Stimulated activated CD8-positive, alpha-beta memory T cell treated with anti-CD3 and anti-CD28 coated beads, Interleukin-15, amount 100 ng/mL, for 48 hours (primary cell): ENCODE data around the gene EIF2S2.
"Not testable (repeated sequence)": the region's sequence is repeated elsewhere in the genome, so short reads cannot be mapped to it uniquely, and the experiment has no call there.

Experiments
- DNase-seq, 2 donors: peaks; one replicate each; pipeline ENCODE4 v3.0.0-alpha.2; 2020; ENCODE audit warnings: low read depth in 2 of 2

EIF2S2 gene, protein sequence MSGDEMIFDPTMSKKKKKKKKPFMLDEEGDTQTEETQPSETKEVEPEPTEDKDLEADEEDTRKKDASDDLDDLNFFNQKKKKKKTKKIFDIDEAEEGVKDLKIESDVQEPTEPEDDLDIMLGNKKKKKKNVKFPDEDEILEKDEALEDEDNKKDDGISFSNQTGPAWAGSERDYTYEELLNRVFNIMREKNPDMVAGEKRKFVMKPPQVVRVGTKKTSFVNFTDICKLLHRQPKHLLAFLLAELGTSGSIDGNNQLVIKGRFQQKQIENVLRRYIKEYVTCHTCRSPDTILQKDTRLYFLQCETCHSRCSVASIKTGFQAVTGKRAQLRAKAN

DNA sequence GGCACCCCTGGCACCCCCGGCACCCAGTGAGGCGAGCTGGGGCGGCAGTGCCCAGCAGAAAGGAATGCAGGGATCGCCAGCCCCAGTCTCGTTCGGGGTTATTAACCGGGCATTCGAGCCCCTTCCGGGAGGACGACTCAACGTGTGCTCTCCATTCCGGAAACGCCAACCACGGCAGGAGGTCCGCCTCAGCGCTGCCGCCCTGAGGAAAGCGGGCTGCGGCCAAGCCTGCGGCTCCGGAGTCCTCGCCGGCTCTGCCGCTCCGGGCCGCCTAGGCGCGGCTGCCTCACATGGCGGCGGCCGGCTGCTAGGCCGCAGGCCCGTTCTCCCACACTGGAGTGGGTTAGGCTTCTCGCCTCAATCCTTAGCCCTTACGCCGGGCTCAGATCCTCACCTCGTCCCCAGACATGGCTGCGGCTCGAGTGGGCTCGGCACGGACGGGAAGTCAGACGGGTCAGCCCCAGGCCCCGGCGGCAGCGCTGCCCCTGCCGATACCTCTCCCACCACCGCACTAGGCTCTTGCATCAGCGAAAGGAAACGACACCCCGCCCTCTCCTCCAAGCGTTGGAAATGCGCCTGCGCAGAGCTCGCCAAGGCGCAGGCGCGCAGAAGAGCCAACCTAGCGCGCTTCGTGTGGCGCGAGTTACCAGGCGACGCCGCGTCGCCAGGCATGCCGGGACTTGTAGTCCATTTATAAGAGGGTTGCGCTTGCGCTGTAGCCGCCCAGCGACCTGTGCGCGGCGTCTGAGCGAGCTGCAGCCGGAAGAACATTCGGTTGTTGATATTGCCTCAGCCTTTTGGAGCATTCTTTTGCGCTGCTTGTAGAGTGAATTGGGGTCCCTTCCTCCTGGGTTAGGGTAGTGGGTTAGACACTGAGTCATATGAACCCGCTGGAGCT, at the start of gene EIF2S2:
TSS of gene EIF2S2 (minus strand) at position 542 of the 898 bp plus-strand sequence. CDS start at position 409, 133 bp downstream.
- peak; percentile 92 to 96 for DNase-seq

DNA sequence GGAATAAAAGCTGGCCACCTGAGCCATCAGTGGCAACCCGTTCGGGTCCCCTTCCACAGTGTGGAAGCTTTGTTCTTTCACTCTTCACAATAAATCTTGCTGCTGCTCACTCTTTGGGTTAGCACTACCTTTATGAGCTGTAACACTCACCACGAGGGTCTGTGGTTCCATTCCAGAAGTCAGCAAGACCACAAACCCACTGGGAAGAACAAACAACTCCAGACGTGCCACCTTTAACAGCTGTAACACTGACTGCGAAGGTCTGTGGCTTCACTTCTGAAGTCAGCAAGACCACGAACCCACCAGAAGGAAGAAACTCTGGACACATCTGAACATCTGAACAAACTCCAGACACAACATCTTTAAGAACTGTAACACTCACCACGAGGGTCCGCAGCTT, 45.7 kb upstream of the EIF2S2 start:
- not testable (repeated sequence) for DNase-seq

DNA sequence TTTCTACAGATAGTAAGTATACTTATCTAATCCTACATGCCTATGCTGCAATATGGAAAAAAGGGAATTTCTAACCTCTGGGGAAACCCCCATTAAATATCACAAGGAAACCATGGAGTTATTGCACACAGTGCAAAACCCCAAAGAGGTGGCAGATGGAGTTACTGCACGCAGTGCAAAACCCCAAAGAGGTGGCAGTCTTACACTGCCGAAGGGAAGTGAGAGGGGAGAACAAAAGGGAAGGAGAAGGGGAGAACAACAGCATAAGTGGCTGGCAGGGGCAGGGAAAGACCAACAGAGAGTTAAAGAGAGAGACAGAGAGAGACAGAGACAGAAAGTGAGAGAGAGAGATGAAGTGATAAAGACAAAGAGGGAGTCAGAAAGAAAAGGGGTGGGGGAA, 43.8 kb upstream of the EIF2S2 start:
- no peak for DNase-seq

DNA sequence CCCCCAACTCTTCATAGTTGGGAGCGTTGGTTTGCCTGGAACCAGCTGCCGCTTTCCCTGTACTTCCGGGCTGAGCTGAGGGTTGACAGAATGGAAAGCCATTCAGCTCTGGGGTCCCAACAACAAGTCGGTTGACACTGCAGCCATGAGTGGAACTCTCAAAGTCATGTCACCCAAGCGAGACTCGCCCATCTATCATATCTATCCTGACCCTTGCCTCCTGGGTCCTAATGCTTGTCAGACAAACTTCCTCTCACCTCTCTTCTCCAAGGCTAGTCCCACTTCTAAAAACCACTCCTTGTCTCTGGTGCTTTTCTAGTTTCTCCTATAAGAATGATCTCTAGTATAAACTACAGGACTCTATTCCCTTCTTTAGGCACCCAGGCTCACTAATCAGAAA, 41.1 kb upstream of the EIF2S2 start:
- DNase-seq, result not testable (repeated sequence)

DNA sequence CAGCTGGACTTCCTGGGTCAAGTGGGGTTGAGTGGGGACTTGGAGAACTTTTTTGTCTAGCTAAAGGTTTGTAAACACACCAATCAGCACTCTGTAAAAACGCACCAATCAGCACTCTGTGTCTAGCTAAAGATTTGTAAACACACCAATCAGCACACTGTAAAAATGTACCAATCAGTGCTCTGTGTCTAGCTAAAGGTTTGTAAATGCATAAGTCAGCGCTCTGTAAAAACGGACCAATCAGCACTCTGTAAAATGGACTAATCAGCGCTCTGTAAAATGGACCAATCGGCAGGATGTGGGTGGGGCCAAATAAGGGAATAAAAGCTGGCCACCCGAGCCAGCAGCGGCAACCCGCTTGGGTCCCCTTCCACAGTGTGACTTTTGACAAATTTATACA, 40.0 kb upstream of the EIF2S2 start:
- not testable (repeated sequence) for DNase-seq

DNA sequence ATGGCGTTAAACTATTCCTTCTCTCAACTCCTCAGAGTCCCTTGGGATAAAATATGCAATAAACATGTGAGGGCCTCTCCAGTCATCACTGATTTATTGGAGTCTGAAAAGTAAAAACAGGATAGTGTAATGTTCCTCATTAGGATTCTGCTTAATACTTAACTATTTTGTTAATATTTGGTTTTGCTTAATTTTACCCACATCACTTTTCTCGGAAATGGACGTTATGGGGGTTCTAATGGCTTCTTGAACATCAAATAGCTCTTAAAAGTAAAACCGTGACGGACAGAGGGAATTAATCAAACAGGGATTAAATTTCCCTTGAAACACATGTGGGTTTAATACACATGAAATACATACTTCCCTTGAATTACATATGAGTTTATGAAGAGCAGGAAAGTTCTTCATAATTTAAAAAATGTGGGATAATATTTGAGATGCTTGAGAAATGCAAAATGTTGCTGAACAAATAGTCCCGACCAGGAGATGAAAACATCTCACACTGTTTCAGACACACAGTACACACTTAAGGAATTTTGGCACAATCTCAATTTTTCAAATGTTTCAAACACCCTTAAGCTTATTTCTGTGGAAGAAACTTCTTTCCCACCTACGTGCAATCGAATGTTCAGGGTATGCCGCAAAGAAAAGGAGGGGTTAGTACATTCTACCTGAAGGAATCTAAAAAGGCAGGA, 38.4 kb upstream of the EIF2S2 start:
- no peak for DNase-seq

DNA sequence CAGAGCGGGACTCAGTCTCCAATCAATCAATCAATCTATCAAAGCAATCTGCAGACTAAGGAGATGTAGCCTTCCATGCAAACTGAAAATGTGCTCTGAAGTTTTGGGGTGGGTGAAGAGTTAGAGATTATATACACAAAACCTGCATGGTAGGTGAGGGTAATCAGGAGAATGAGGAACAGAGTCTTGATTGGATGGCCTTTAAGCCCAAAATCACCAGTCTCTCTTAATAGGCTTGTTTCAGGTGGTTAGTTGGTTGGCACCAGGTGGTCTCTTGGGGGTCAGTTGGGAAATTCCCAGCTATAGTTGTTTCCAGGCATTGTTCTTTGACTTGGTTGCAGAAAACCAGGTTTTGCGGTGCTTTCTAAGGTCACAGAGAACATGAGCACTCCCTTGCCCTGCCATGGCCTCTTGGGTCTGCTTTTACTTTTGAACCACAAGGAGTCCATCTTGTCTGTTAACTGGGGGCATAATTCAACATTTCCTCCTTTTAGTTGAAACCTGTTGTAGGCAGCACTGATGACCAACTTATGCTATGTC, 33.3 kb upstream of the EIF2S2 start:
- DNase-seq, result no peak

DNA sequence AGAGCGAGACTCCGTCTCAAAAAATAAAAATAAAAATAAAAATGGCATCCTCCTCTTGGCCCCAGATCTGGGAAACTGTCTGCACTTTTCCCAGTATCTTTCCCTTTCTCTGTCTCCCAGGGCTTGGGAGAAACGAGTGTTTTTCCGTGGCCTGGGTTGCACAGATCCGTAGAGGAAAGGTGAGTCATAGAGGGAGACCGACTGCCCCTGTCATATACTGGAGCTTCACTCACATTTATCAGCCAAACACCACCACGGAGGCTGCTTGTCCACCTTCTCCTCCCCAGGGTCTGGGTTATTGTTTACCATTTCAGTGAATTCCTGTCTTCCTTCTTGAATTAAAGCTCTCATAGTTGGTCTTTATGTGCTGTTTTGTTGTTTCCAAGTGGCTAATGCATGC, 31.9 kb upstream of the EIF2S2 start:
- DNase-seq, result no peak

DNA sequence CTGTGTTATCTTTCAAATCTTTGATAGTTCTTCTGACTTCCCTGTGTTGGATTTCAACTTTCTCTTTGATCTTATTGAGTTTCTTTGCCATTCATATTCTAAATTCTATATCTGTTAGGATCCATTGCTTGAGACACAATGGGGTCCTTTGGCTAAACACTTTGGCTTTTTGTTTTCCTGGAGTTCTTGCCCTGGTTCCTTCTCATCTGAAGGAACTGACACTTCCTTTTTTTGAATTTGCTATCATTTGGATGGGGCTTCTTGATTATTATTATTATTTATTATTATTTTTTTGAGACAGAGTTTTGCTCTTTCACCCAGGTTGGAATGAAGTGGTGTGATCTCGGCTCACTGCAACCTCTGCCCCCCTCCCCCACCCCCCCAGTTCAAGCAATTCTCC, 30.1 kb upstream of the EIF2S2 start:
- DNase-seq, result no peak

DNA sequence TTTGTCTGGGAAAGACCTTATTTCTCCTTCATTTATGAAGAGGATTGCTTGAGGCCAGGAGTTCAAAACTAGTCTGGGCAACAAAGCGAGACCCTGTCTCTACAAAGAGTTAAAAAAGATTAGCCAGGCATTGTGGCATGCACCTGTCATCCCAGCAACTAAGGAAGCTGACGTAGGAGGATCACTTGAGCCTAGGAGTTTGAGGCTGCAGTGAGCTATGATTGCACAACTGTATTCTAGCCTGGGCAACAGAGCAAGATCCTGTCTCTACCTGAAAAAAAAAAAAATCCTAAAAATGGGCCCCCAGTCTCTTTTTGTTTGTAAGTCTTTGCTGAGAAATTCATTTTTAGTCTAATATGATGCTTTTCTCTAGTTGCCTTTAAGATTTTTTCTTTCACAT, 29.2 kb upstream of the EIF2S2 start:
- DNase-seq, result no peak

DNA sequence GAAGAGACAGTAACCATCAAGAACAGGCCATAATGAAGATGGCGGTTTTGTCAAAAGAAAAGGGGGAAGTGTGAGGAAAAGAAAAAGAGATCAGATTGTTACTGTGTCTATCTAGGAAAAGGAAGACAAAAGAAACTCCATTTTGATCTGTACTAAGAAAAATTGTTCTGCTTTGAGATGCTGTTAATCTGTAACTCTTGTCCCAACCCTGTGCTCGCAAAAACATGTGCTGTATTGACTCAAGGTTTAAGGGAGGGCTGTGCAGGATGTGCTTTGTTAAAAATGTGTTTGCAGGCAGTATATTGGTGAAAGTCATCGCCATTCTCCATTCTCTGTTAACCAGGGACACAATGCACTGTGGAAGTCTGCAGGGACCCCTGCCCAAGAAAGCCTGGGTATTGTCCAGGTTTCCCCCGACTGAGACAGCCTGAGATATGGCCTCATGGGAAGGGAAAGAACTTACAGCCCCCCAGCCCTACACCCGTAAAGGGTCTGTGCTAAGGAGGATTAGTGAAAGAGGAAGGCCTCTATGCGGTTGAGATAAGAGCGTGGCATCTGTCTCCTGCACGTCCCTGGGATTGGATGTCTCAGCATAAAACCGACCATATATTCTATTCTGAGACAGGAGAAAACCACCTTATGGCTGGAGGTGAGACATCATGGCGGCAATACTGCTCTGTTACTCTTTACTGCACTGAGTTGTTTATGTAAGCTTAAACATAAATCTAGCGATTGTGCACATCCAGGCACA, 23.7 kb upstream of the EIF2S2 start:
- not testable (repeated sequence) for DNase-seq

DNA sequence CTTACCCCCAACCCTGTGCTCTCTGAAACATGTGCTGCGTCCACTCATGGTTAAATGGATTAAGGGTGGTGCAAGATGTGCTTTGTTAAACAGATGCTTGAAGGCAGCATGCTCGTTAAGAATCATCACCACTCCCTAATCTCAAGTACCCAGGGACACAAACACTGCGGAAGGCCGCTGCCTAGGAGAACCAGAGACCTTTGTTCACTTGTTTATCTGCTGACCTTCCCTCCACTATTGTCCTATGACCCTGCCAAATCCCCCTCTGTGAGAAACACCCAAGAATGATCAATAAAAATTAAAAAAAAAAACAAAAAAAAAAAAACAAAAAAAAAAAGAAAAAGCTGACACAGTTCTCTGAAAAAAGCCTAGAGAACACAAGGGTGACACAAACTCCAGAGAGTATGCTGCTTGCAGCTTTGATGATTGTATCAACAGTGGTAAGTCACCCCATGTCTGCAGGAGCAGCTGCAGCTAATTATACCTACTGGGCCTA, 21.4 kb upstream of the EIF2S2 start:
- DNase-seq, result not testable (repeated sequence)

DNA sequence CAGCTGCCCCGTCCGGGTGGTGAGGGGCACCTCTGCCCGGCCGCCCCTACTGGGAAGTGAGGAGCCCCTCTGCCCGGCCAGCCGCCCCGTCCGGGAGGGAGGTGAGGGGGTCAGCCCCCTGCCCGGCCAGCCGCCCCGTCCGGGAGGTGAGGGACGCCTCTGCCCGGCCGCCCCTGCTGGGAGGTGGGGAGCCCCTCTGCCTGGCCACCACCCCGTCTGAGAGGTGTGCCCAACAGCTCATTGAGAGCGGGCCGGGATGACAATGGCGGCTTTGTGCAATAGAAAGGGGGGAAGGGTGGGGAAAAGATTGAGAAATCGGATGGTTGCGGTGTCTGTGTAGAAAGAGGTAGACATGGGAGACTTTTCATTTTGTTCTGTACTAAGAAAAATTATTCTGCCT, 20.9 kb upstream of the EIF2S2 start:
- not testable (repeated sequence) for DNase-seq

DNA sequence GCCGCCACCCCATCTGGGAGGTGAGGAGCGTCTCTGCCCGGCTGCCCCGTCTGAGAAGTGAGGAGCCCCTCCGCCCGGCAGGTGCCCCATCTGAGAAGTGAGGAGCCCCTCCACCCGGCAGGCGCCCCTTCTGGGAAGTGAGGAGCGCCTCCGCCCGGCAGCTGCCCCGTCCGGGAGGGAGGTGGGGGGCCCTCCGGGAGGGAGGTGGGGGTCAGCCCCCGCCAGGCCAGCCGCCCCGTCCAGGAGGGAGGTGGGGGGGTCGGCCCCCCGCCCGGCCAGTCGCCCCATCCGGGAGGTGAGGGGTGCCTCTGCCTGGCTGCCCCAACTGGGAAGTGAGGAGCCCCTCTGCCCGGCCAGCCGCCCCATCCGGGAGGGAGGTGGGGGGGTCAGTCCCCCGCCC, 20.4 kb upstream of the EIF2S2 start:
- DNase-seq, result not testable (repeated sequence)

DNA sequence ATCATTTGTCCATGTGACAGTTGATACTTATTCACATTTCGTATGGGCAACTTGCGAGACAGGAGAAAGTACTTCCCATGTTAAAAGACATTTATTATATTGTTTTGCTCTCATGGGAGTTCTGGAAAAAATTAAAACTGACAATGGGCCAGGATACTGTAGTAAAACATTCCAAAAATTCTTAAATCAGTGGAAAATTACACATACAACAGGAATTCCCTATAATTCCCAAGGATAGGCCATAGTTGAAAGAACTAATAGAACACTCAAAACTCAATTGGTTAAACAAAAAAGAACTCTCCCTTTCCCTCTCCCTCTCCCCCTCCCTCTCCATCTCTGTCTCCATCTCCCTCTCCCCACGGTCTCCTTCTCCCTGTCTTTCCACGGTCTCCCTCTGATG, 19.4 kb upstream of the EIF2S2 start:
- no peak for DNase-seq

DNA sequence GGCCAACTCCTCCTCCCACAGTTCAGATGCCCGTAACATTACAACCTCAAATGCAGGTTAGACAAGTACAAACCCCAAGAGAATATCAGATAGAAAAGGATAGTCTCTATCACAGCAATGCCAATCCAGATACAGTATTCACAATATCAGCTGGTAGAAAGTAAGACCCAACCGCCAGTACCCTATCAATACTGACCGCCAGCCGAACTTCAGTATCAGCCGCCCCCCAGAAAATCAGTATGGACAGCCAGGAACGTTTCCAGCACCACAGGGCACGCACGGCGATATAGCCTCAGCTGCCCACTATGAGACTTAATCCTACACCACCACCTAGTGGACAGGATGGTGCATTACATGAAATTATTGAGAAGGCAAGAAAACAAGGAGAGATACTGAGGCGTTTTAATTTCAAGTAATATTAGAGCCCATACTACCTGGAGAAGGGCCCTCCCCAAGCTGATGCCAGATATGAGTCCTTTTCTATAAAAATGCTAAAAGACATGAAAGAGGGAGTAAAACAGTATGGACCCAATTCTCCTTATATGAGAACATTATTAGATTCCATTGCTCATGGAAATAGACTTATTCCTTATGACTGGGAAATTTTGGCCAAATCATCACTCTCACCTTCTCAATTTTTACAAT, 17.6 kb upstream of the EIF2S2 start:
- no peak for DNase-seq

DNA sequence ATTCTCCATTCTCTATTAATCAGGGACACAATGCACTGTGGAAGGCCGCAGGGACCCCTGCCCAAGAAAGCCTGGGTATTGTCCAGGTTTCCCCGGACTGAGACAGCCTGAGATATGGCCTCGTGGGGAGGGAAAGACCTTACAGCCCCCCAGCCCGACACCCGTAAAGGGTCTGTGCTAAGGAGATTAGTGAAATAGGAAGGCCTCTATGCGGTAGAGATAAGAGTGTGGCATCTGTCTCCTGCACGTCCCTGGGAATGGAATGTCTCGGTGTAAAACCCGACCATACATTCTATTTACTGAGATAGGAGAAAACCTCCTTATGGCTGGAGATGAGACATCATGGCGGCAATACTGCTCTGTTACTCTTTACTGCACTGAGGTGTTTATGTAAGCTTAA, 15.7 kb upstream of the EIF2S2 start:
- no peak for DNase-seq

DNA sequence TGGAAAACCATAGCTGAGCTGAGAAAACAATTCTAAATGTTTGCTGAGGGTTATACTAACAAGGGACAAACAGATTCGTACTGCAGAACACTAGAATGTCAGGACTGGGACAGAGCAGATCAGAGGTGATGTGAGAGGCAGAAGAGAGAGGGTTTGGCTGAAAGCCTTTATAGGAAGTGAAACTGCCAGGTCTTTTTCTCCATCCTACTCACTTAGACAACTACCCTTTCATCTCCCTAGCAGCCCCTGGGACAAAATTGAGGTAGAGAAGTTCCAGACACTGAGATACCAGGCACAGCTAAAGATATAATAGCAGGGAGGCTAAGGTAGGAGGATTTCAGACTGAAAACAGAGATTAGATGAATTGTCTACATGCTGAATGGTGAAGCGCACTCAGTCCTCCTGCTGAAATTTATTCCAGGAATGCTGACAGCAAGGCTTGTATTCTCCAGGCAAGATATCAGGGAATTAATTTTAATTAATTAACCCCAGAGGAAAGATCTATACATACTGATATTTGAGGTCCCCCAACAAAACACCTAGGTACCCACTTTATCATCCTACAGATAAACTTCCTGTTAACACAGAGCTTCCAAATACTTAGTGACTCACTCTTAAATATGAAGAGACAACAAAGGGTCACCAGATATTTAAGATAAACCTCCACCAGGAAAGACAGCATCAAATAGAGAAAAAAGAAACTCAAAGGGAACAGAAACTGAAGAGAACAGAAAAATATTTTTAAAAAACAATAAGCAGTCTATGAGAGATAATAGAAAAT, 12.6 kb upstream of the EIF2S2 start:
- DNase-seq, result no peak

DNA sequence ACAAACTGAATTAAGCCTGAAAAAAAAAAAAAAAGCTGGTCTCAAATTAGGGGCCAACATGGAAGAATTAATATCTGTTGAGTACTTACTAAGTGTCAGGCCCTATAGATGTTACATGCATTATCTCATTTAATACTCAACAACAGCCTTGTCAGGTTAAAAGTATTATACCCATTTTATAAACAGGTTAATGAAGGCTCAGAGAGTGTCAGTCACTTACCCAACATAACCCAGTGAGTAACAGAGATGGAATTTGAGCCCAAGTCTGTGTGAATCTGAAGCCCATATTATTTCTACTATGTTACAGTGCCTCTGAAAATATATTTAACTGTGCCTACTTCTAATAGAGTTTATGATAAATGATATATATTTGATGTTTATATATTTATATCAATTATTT, 11.3 kb upstream of the EIF2S2 start:
- no peak for DNase-seq
